Uterus (tissue), 4 donors: ENCODE measurements around the gene GBP2. TPM values are rescaled to one million over a fixed set of nuclear protein-coding genes. Genes with fewer than 3 reads are reported as not detected.

Experiments
- DNase-seq, 2 donors: peaks; one replicate each; pipeline ENCODE4 v3.0.0-alpha.2; 2019 to 2020
- H3K27ac ChIP-seq, 2 donors: fragments of 200-600 bp; sonication (generic); 1 replicate in 1 of 2; 2 replicates in 1 of 2; pipeline ENCODE4 v1.5.1; 2016 to 2018
- H3K27me3 ChIP-seq, 2 donors: fragments of 200-600 bp; sonication (generic); one replicate each; pipeline ENCODE4 v1.5.1; 2018 to 2019; ENCODE audit warnings: control low read depth in 1 of 2
- H3K36me3 ChIP-seq, 2 donors: fragments of 200-600 bp; sonication (generic); one replicate each; pipeline ENCODE4 v1.5.1; 2019; ENCODE audit warnings: control low read depth in 1 of 2
- H3K4me1 ChIP-seq, 2 donors: fragments of 200-600 bp; sonication (generic); one replicate each; pipeline ENCODE4 v1.5.1; 2018 to 2019; ENCODE audit warnings: control low read depth in 1 of 2
- H3K4me3 ChIP-seq, 2 donors: fragments of 200-600 bp; sonication (generic); 1 replicate in 1 of 2; 2 replicates in 1 of 2; pipeline ENCODE4 v1.5.1; 2018 to 2019; ENCODE audit warnings: mild to moderate bottlenecking in 1 of 2
- H3K9me3 ChIP-seq, 2 donors: fragments of 200-600 bp; sonication (generic); one replicate each; pipeline ENCODE4 v1.5.1; 2019; ENCODE audit warnings: control low read depth in 1 of 2
- POLR2A ChIP-seq, 2 donors: fragments of 450-650 bp; IDR thresholded peaks; one replicate each; pipeline ENCODE4 v1.6.1; 2016; ENCODE audit warnings: antibody characterized with exemption in 2 of 2, mild to moderate bottlenecking in 1 of 2, moderate library complexity in 1 of 2
- intact Hi-C: fragments of 100-400 bp; cut with DNase I; formaldehyde crosslinking; loops from one replicate; pipeline ENCODE4 v1.15.1; 2023; ENCODE audit warnings: low total_unique reads
- total RNA-seq, 4 donors: library from RNA; depleted of rRNA in 3 of 4; stranded (reverse); fragments of >200 nt in 3 of 4; gene quantifications; one replicate each; pipeline versions ENCODE4 v1.1.0 to v1.2.4, GENCODE V29; 2014 to 2023
- TF ChIP-seq, protein P1 (sequence below), 4 experiments: fragments of 200-600 bp in 2 of 4; fragments of 450-650 bp in 2 of 4; sonication (generic) in 2 of 4; IDR thresholded peaks; one replicate each; pipeline ENCODE4 v1.5.1; 2016 to 2019; ENCODE audit warnings: antibody characterized with exemption in 4 of 4, mild to moderate bottlenecking in 2 of 4, moderate library complexity in 1 of 4
- donor health status: DM: yes; HTN: yes; CAD: no.

Gene GBP2, protein sequence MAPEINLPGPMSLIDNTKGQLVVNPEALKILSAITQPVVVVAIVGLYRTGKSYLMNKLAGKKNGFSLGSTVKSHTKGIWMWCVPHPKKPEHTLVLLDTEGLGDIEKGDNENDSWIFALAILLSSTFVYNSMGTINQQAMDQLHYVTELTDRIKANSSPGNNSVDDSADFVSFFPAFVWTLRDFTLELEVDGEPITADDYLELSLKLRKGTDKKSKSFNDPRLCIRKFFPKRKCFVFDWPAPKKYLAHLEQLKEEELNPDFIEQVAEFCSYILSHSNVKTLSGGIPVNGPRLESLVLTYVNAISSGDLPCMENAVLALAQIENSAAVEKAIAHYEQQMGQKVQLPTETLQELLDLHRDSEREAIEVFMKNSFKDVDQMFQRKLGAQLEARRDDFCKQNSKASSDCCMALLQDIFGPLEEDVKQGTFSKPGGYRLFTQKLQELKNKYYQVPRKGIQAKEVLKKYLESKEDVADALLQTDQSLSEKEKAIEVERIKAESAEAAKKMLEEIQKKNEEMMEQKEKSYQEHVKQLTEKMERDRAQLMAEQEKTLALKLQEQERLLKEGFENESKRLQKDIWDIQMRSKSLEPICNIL
- 10 to 100 TPM; 18.4 to 95.0 (median 50.5) TPM for total RNA-seq

DNA sequence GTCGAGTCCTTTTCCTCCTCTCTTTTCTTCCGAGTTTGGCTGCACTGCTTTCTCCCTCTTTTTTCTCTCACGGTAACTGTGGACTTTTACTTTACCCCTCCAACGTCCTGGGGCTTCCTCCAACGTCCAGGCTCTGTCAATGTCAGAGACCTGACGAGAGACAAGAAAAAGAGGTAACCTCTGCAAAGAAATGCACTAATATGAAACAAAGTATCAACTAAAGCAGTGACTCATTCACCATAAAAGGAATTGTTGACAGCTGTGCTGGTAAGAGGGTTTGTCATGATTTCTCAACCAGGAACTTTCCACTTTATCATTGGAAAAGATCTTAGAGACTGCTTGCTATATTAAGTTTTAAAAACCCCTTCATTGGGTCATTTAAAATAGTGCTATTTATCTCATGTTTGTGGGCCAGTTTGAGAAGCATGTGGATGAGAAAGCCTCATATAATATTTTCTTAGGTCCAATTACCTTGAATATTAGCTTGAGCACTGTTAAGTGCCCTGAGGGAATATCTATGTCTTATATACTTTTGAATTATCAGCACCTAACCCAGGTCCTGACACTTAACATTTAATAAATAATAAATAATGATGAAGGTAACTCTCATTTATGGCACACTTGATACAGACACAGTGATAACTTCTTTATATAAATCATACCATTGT lies at the start of gene GBP2:
Gene GBP2 (minus strand): TSS at position 202 of the 668 bp plus-strand sequence. CDS start 4,148 bp downstream, outside the sequence.
- peak within 1 kb of the TSS; percentile 79 to 95 for H3K27ac ChIP-seq
- H3K9me3 ChIP-seq: no peaks in the 10 kb centered on the region
- no peaks in the 10 kb centered on the region for H3K4me1 ChIP-seq
- TF ChIP-seq POLR2A (IDR thresholded peaks at IDR 0.05): peak; percentile 75 to 92
- TF ChIP-seq, protein P1, sequence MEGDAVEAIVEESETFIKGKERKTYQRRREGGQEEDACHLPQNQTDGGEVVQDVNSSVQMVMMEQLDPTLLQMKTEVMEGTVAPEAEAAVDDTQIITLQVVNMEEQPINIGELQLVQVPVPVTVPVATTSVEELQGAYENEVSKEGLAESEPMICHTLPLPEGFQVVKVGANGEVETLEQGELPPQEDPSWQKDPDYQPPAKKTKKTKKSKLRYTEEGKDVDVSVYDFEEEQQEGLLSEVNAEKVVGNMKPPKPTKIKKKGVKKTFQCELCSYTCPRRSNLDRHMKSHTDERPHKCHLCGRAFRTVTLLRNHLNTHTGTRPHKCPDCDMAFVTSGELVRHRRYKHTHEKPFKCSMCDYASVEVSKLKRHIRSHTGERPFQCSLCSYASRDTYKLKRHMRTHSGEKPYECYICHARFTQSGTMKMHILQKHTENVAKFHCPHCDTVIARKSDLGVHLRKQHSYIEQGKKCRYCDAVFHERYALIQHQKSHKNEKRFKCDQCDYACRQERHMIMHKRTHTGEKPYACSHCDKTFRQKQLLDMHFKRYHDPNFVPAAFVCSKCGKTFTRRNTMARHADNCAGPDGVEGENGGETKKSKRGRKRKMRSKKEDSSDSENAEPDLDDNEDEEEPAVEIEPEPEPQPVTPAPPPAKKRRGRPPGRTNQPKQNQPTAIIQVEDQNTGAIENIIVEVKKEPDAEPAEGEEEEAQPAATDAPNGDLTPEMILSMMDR (IDR thresholded peaks at IDR 0.05): no peak
- H3K4me3 ChIP-seq: peak within 1 kb of the TSS; percentile 44 to 52
- intact Hi-C loops: no loop called here
- peak in 1 of 2 donors; percentile 24 for DNase-seq
- H3K27me3 ChIP-seq: no peaks in the 10 kb centered on the region
- H3K36me3 ChIP-seq: no peaks in the 10 kb centered on the region

DNA sequence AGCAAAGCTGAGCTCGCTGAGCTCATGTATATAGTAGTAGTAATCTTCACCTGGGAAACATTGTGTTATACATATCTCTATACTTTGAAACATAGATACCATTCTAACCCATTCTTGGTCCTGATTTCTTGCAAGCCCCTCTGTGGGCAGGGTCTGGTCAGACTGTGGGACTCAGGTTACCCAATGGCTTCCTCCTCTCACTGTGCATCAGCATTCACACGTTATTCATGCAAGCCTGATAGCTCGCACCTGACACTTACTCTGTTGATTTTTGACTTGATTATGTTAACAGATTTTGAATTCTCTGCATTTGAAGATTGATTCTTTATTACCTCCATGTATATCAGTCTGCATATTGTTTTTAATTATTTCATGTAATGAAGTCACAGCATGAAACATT lies 48.6 kb upstream of the GBP2 start:
- TF ChIP-seq, protein P1 (IDR thresholded peaks at IDR 0.05): no peak
- TF ChIP-seq POLR2A (IDR thresholded peaks at IDR 0.05): no peak

DNA sequence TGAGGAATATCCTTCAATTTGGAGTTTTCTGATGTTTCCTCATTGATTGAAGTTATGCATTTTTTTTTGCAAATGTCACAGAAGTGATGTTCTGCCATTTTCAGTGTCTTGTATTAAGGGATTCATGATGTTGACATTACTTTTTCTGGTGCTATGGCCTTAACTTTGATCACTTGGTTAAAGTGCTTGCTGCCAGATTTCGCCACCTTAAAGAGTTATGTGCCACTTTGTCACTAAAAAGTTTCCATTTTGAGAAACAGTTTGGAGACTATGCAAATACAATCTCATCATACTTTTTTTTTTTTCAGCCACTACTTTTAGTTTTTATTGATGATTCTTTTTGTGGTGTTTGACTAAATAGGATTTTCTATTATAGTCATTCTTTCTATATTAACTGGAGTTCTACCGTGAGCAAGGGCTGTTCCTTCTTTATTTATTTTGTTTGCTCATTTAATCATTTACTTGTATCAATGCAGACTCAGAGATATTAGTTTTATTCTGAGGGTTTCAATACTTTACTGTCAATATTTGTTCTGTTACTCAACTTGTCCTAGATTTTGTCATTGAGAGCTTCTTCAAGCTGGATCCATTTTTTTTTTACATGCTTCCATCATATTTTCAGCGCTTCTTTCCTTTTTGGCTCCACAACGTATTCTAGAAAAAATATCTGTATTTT lies 46.7 kb upstream of the GBP2 start:
- H3K36me3 ChIP-seq: no peaks in the 10 kb centered on the region
- intact Hi-C loops: no loop called here
- no peaks in the 10 kb centered on the region for H3K9me3 ChIP-seq
- H3K4me3 ChIP-seq: no peak overlapping the region
- H3K27me3 ChIP-seq: no peaks in the 10 kb centered on the region
- DNase-seq: no peak
- H3K4me1 ChIP-seq: no peaks in the 10 kb centered on the region
- H3K27ac ChIP-seq: no peak overlapping the region
- no peak for TF ChIP-seq POLR2A (IDR thresholded peaks at IDR 0.05)
- TF ChIP-seq, protein P1 (IDR thresholded peaks at IDR 0.05): no peak

More for the DNA sequence above, 48.6 kb upstream of the GBP2 start:
- no peak overlapping the region for H3K4me3 ChIP-seq
- DNase-seq: no peak
- intact Hi-C loops: no loop called here
- H3K9me3 ChIP-seq: no peaks in the 10 kb centered on the region
- no peaks in the 10 kb centered on the region for H3K27me3 ChIP-seq
- no peak overlapping the region for H3K27ac ChIP-seq
- no peaks in the 10 kb centered on the region for H3K4me1 ChIP-seq
- no peaks in the 10 kb centered on the region for H3K36me3 ChIP-seq

DNA sequence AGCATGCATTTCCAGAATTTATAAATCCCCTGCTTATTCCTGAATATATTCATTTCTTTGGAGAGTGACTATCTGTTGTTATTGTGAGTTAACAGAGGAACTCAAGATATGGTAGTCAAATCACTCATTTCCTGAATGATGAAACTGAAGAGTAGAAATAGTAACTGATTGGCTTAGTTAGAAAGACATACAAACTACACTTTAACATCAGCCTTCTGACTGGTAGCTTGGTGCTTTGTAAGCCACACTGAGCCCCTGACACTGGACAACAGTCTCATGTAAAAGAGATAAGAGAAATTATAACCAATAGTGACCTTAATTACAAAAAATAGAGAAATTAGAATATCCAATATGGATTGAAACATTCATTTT lies 45.1 kb upstream of the GBP2 start:
- DNase-seq: no peak
- H3K4me3 ChIP-seq: no peak overlapping the region
- intact Hi-C loops: no loop called here
- H3K4me1 ChIP-seq: no peaks in the 10 kb centered on the region
- H3K27ac ChIP-seq: no peak overlapping the region
- H3K36me3 ChIP-seq: no peaks in the 10 kb centered on the region
- no peaks in the 10 kb centered on the region for H3K9me3 ChIP-seq
- no peaks in the 10 kb centered on the region for H3K27me3 ChIP-seq
- TF ChIP-seq, protein P1 (IDR thresholded peaks at IDR 0.05): no peak
- TF ChIP-seq POLR2A (IDR thresholded peaks at IDR 0.05): no peak
